HUES48 (cell line): ENCODE results near the gene TSPAN9.

ENCODE experiments used
- H3K27ac ChIP-seq: one replicate; pipeline ENCODE4 v1.7.0; 2013; ENCODE audit warnings: low read depth, low read length, inconsistent platforms
- H3K27me3 ChIP-seq: 2 replicates; pipeline ENCODE4 v1.6.1; 2013; ENCODE audit warnings: mild to moderate bottlenecking, low read length; ENCODE audit not compliant: control insufficient read depth, insufficient read depth
- H3K36me3 ChIP-seq: 2 replicates; pipeline ENCODE4 v1.6.1; 2013; ENCODE audit warnings: low read length; ENCODE audit not compliant: control insufficient read depth, insufficient read depth
- H3K4me1 ChIP-seq: 2 replicates; pipeline ENCODE4 v1.6.1; 2013; ENCODE audit warnings: mild to moderate bottlenecking, low read length; ENCODE audit not compliant: control insufficient read depth, insufficient read depth
- H3K4me3 ChIP-seq: 2 replicates; pipeline ENCODE4 v1.5.1; 2013; ENCODE audit warnings: mild to moderate bottlenecking, low read depth, low read length
- H3K9ac ChIP-seq: 2 replicates; pipeline ENCODE4 v1.6.1; 2013; ENCODE audit warnings: mild to moderate bottlenecking, low read depth, low read length, moderate library complexity
- H3K9me3 ChIP-seq: 2 replicates; pipeline ENCODE4 v1.6.1; 2013; ENCODE audit warnings: low read length; ENCODE audit not compliant: control insufficient read depth, insufficient read depth

Gene TSPAN9

GRCh38 chr12:3076730-3077571 is at the start of gene TSPAN9:
TSPAN9 (plus strand) TSS chr12:3077379; CDS start chr12:3201194, 123,815 bp downstream.
- H3K4me3 ChIP-seq = peak within 1 kb of the TSS; percentile 73
- no peaks in the 10 kb centered on the region for H3K9me3 ChIP-seq
- no peaks in the 10 kb centered on the region for H3K36me3 ChIP-seq
- H3K27ac ChIP-seq = peak within 1 kb of the TSS; percentile 31
- H3K4me1 ChIP-seq = peaks cover 8% of the 10 kb centered on the region; the same call in 1 of the 2 replicates
- no peak within 1 kb of the TSS for H3K9ac ChIP-seq
- peaks cover 20% of the 10 kb centered on the region for H3K27me3 ChIP-seq

- Histone ChIP-seq H3K9ac (no peak overlapping the region), H3K4me3 (no peak overlapping the region), H3K36me3 (peaks cover 82% of the 10 kb centered on the region), H3K4me1 (no peaks in the 10 kb centered on the region), H3K9me3 (no peaks in the 10 kb centered on the region), H3K27me3 (no peaks in the 10 kb centered on the region), H3K27ac (no peak overlapping the region)
These were observed 49.1 kb upstream of the TSPAN9 start for GRCh38 chr12:3028108-3028507.

GRCh38 chr12:3030821-3031429 is 46.3 kb upstream of the TSPAN9 start:
- no peaks in the 10 kb centered on the region for H3K9me3 ChIP-seq
- H3K9ac ChIP-seq = no peak overlapping the region
- no peaks in the 10 kb centered on the region for H3K27me3 ChIP-seq
- H3K36me3 ChIP-seq = peaks cover 78% of the 10 kb centered on the region
- 0 out of 2 replicates have a peak, but pooled peaks cover 2% of the 10 kb centered on the region for H3K4me1 ChIP-seq
- H3K4me3 ChIP-seq = no peak overlapping the region
- H3K27ac ChIP-seq = no peak overlapping the region

GRCh38 chr12:3032161-3032560 is 45.0 kb upstream of the TSPAN9 start:
- Histone ChIP-seq H3K27me3 (no peaks in the 10 kb centered on the region), H3K36me3 (peaks cover 76% of the 10 kb centered on the region), H3K27ac (no peak overlapping the region), H3K9me3 (no peaks in the 10 kb centered on the region), H3K4me3 (no peak overlapping the region), H3K9ac (no peak overlapping the region), H3K4me1 (0 out of 2 replicates have a peak, but pooled peaks cover 4% of the 10 kb centered on the region)

- H3K36me3 ChIP-seq = peaks cover 76% of the 10 kb centered on the region
- H3K4me3 ChIP-seq = no peak overlapping the region
- H3K27ac ChIP-seq = peak overlapping the region; percentile 27
- 0 out of 2 replicates have a peak, but pooled peaks cover 4% of the 10 kb centered on the region for H3K4me1 ChIP-seq
- H3K9ac ChIP-seq = no peak overlapping the region
- H3K9me3 ChIP-seq = no peaks in the 10 kb centered on the region
- H3K27me3 ChIP-seq = no peaks in the 10 kb centered on the region
These were observed 44.2 kb upstream of the TSPAN9 start for GRCh38 chr12:3032770-3033538.

GRCh38 chr12:3033539-3033867 is 43.7 kb upstream of the TSPAN9 start:
- Histone ChIP-seq H3K27ac (no peak overlapping the region), H3K36me3 (peaks cover 76% of the 10 kb centered on the region), H3K4me1 (0 out of 2 replicates have a peak, but pooled peaks cover 4% of the 10 kb centered on the region), H3K27me3 (no peaks in the 10 kb centered on the region), H3K4me3 (no peak overlapping the region), H3K9me3 (no peaks in the 10 kb centered on the region), H3K9ac (no peak overlapping the region)

GRCh38 chr12:3034067-3034750 is 43.0 kb upstream of the TSPAN9 start:
- Histone ChIP-seq H3K9me3 (no peaks in the 10 kb centered on the region), H3K27ac (no peak overlapping the region), H3K4me3 (no peak overlapping the region), H3K36me3 (peaks cover 79% of the 10 kb centered on the region), H3K4me1 (0 out of 2 replicates have a peak, but pooled peaks cover 4% of the 10 kb centered on the region), H3K9ac (no peak overlapping the region), H3K27me3 (no peaks in the 10 kb centered on the region)

- H3K36me3 ChIP-seq = peaks cover 79% of the 10 kb centered on the region
- H3K27me3 ChIP-seq = no peaks in the 10 kb centered on the region
- H3K4me1 ChIP-seq = 0 out of 2 replicates have a peak, but pooled peaks cover 4% of the 10 kb centered on the region
- H3K9ac ChIP-seq = no peak overlapping the region
- no peak overlapping the region for H3K4me3 ChIP-seq
- no peak overlapping the region for H3K27ac ChIP-seq
- H3K9me3 ChIP-seq = no peaks in the 10 kb centered on the region
These were observed 42.0 kb upstream of the TSPAN9 start for GRCh38 chr12:3035171-3035570.

GRCh38 chr12:3035815-3036702 is 41.1 kb upstream of the TSPAN9 start:
- Histone ChIP-seq H3K4me1 (0 out of 2 replicates have a peak, but pooled peaks cover 4% of the 10 kb centered on the region), H3K36me3 (peaks cover 79% of the 10 kb centered on the region)

More at GRCh38 chr12:3035815-3036702, 41.1 kb upstream of the TSPAN9 start:
- no peak overlapping the region; the same call in 1 of the 2 replicates for H3K9ac ChIP-seq
- no peaks in the 10 kb centered on the region for H3K27me3 ChIP-seq
- no peaks in the 10 kb centered on the region for H3K9me3 ChIP-seq
- H3K4me3 ChIP-seq = no peak overlapping the region
- H3K27ac ChIP-seq = peak overlapping the region; percentile 6
